Measurements from ENCODE around the gene COG4. TPM values are rescaled to one million over a fixed set of nuclear protein-coding genes. Genes with fewer than 3 reads are reported as not detected.

Gene COG4
- total and polyA plus RNA-seq, 4 experiments from 2014 or later, result 37.0 to 70.4 (median 67.7) TPM

GRCh38 chr16:70522216-70523075, 908 bp downstream of the COG4 start:
- intact Hi-C loops (cut with micrococcal nuclease), result loop anchor here (1.0 to 5.0 kb wide), 5 partner anchors 83 to 270 kb away; partner anchors contain the start of genes DDX19A, EXOSC6 and ST3GAL2
- peak overlapping the region; percentile 86 for H3K27ac ChIP-seq (ENCODE audit: low read depth, low read length)
- H3K4me3 ChIP-seq (ENCODE audit: low read length in 2 of 2), result peak overlapping the region; percentile 90 to 97
- Mint-ChIP-seq H3K27ac (peak overlapping the region; percentile 97 to 100 (median 99)), H3K4me3 (peak overlapping the region; percentile 96 to 99 (median 98)), H3K9me3 (peaks cover 0 to 2% (median 0%) of the 10 kb centered on the region in 8 donors), H3K27me3 (no peaks in the 10 kb centered on the region), H3K4me1 (peaks cover 36 to 72% (median 52%) of the 10 kb centered on the region in 4 donors), H3K36me3 (peaks cover 14 to 55% of the 10 kb centered on the region in 2 donors)
- peaks cover 14% of the 10 kb centered on the region for H3K36me3 ChIP-seq (ENCODE audit: insufficient read depth, low read length)
- ChIA-PET POLR2A (ENCODE audit: partially characterized antibody) (interaction anchor here (0.7 to 4.8 kb wide), 15 partner anchors 8 to 271 kb away, joined by 3 to 58 read pairs (median 6); partner anchors contain the start of genes AARS1, DDX19A, DDX19B and EXOSC6), CTCF (ENCODE audit: partially characterized antibody) (interaction anchor here (0.9 to 5.8 kb wide), 5 partner anchors 11 to 154 kb away, joined by 4 to 30 read pairs (median 5); no protein-coding TSS in a partner anchor)
- peak in 3 of 5 donors; percentile 11 to 30 (median 22) for DNase-seq
- peaks cover 56% of the 10 kb centered on the region for H3K4me1 ChIP-seq (ENCODE audit: insufficient read depth, low read length)
- no peaks in the 10 kb centered on the region for H3K27me3 ChIP-seq (ENCODE audit: insufficient read depth, low read length)
- no peaks in the 10 kb centered on the region for H3K9me3 ChIP-seq (ENCODE audit: control insufficient read depth in 1 of 2, low read length in 2 of 2)

GRCh38 chr16:70520612-70521297, 2.6 kb downstream of the COG4 start:
- H3K9me3 Mint-ChIP-seq, result peaks cover 0 to 2% (median 0%) of the 10 kb centered on the region in 8 donors
- ChIA-PET POLR2A (ENCODE audit: partially characterized antibody) (interaction anchor here (0.6 to 1.1 kb wide), 3 partner anchors 146 to 222 kb away, joined by 3 read pairs; partner anchors contain the start of gene DDX19B), CTCF (ENCODE audit: partially characterized antibody) (interaction anchor here (1.1 to 5.8 kb wide), 3 partner anchors 9 to 12 kb away, joined by 3 to 30 read pairs (median 13); no protein-coding TSS in a partner anchor)
- no peak overlapping the region for H3K4me3 ChIP-seq (ENCODE audit: low read length in 2 of 2)
- H3K9me3 ChIP-seq (ENCODE audit: control insufficient read depth in 1 of 2, low read length in 2 of 2), result no peaks in the 10 kb centered on the region
- peaks cover 11 to 56% of the 10 kb centered on the region in 2 donors for H3K36me3 Mint-ChIP-seq
- peaks cover 22% of the 10 kb centered on the region for H3K36me3 ChIP-seq (ENCODE audit: insufficient read depth, low read length)
- peak overlapping the region; percentile 48 to 81 (median 67) for H3K4me3 Mint-ChIP-seq
- H3K27ac ChIP-seq (ENCODE audit: low read depth, low read length), result peak overlapping the region; percentile 24
- intact Hi-C loops (cut with micrococcal nuclease), result loop anchor here (5.0 kb wide), 2 partner anchors 132 to 268 kb away; partner anchors contain the start of gene EXOSC6
- H3K27me3 Mint-ChIP-seq, result no peaks in the 10 kb centered on the region
- H3K4me1 Mint-ChIP-seq, result peaks cover 25 to 55% (median 39%) of the 10 kb centered on the region in 4 donors
- peaks cover 39% of the 10 kb centered on the region for H3K4me1 ChIP-seq (ENCODE audit: insufficient read depth, low read length)
- peak overlapping the region; percentile 74 to 97 (median 87) for H3K27ac Mint-ChIP-seq
- H3K27me3 ChIP-seq (ENCODE audit: insufficient read depth, low read length), result no peaks in the 10 kb centered on the region
- peak; percentile 36 to 71 (median 43) for DNase-seq

GRCh38 chr16:70512456-70512855, 10.9 kb downstream of the COG4 start:
- Histone ChIP-seq H3K27me3 (ENCODE audit: insufficient read depth, low read length) (no peaks in the 10 kb centered on the region), H3K4me1 (ENCODE audit: insufficient read depth, low read length) (peaks cover 8% of the 10 kb centered on the region), H3K27ac (ENCODE audit: low read depth, low read length) (no peak overlapping the region), H3K4me3 (ENCODE audit: low read length in 2 of 2) (no peak overlapping the region), H3K36me3 (ENCODE audit: insufficient read depth, low read length) (peaks cover 70% of the 10 kb centered on the region), H3K9me3 (ENCODE audit: control insufficient read depth in 1 of 2, low read length in 2 of 2) (no peaks in the 10 kb centered on the region)
- intact Hi-C loops (cut with micrococcal nuclease), result no loop called here
- no peak for DNase-seq
- Mint-ChIP-seq H3K4me1 (peaks cover 6 to 13% (median 9%) of the 10 kb centered on the region in 4 donors), H3K36me3 (peaks cover 44 to 68% of the 10 kb centered on the region in 2 donors), H3K27ac (no peak overlapping the region), H3K4me3 (no peak overlapping the region), H3K27me3 (no peaks in the 10 kb centered on the region), H3K9me3 (no peaks in the 10 kb centered on the region)
- CTCF ChIA-PET (ENCODE audit: partially characterized antibody), result no interaction called here
- POLR2A ChIA-PET (ENCODE audit: partially characterized antibody), result no interaction called here

- peaks cover 39 to 70% of the 10 kb centered on the region in 2 donors for H3K36me3 Mint-ChIP-seq
- ChIA-PET CTCF (ENCODE audit: partially characterized antibody) (no interaction called here), POLR2A (ENCODE audit: partially characterized antibody) (no interaction called here)
- Histone ChIP-seq H3K27me3 (ENCODE audit: insufficient read depth, low read length) (no peaks in the 10 kb centered on the region), H3K27ac (ENCODE audit: low read depth, low read length) (no peak overlapping the region), H3K4me1 (ENCODE audit: insufficient read depth, low read length) (peaks cover 8% of the 10 kb centered on the region), H3K36me3 (ENCODE audit: insufficient read depth, low read length) (peaks cover 70% of the 10 kb centered on the region), H3K4me3 (ENCODE audit: low read length in 2 of 2) (no peak overlapping the region), H3K9me3 (ENCODE audit: control insufficient read depth in 1 of 2, low read length in 2 of 2) (no peaks in the 10 kb centered on the region)
- no peak for DNase-seq
- no peaks in the 10 kb centered on the region for H3K9me3 Mint-ChIP-seq
- no peaks in the 10 kb centered on the region for H3K27me3 Mint-ChIP-seq
- no peak overlapping the region for H3K27ac Mint-ChIP-seq
- intact Hi-C loops (cut with micrococcal nuclease), result no loop called here
- peaks cover 6 to 13% (median 9%) of the 10 kb centered on the region in 4 donors for H3K4me1 Mint-ChIP-seq
- no peak overlapping the region for H3K4me3 Mint-ChIP-seq
These were observed 11.5 kb downstream of the COG4 start for GRCh38 chr16:70511833-70512232.

DNA sequence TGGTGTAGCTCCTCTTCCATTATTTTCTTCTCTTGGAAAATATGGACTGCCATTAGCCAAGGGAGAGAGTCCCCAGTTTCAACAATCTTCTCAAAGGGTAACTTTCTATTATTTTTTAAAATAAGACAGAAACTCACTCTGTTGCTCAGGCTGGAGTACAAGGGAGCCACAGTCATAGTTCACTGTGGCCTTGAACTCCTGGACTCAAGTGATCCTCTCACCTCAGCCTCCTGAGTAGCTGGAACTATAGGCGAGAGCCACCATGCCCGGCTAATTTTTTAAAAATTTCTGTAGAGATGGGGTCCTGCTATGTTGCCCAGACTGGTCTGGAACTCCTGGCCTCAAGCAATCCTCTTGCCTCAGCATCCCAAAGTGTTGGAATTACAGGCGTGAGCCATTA, 13.1 kb downstream of the COG4 start:
- Mint-ChIP-seq H3K27ac (peak overlapping the region in 2 of 7 donors; percentile 50 to 66), H3K27me3 (no peaks in the 10 kb centered on the region), H3K4me3 (no peak overlapping the region), H3K9me3 (no peaks in the 10 kb centered on the region), H3K36me3 (peaks cover 36 to 60% of the 10 kb centered on the region in 2 donors), H3K4me1 (peaks cover 6 to 13% (median 9%) of the 10 kb centered on the region in 4 donors)
- H3K36me3 ChIP-seq (ENCODE audit: insufficient read depth, low read length), result peaks cover 58% of the 10 kb centered on the region
- H3K27ac ChIP-seq (ENCODE audit: low read depth, low read length), result no peak overlapping the region
- DNase-seq, result no peak
- no peak overlapping the region for H3K4me3 ChIP-seq (ENCODE audit: low read length in 2 of 2)
- H3K27me3 ChIP-seq (ENCODE audit: insufficient read depth, low read length), result no peaks in the 10 kb centered on the region
- ChIA-PET POLR2A (ENCODE audit: partially characterized antibody) (interaction anchor here (0.6 kb wide), 1 partner anchor 225 kb away, joined by 4 read pairs; no protein-coding TSS in a partner anchor), CTCF (ENCODE audit: partially characterized antibody) (interaction anchor here (1.4 to 2.2 kb wide), 3 partner anchors 13 to 30 kb away, joined by 3 to 30 read pairs (median 5); partner anchors contain the start of genes COG4 and SF3B3)
- intact Hi-C loops (cut with micrococcal nuclease), result no loop called here
- H3K9me3 ChIP-seq (ENCODE audit: control insufficient read depth in 1 of 2, low read length in 2 of 2), result no peaks in the 10 kb centered on the region
- H3K4me1 ChIP-seq (ENCODE audit: insufficient read depth, low read length), result peaks cover 8% of the 10 kb centered on the region

DNA sequence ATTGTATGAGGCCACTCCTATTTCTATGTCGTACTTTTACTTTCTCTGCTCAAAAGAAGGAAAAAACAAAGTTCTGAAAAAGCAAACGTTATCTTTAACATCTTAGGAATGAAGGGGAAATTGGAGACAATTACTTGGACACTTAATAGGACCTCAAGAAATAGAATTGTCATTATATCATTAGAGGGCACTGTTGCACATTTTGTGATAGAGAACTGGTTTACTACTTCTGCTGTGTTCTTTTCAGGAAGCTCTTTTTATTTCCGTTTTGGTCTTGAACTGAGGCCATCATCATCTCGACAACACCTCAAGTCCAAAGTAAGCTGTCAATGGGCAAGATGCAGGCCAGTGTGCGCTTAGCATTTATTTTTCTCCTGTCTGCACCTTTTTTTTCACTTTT, 14.6 kb downstream of the COG4 start:
- Mint-ChIP-seq H3K36me3 (peaks cover 32 to 54% of the 10 kb centered on the region in 2 donors), H3K27me3 (no peaks in the 10 kb centered on the region), H3K27ac (peak overlapping the region in 6 of 7 donors; percentile 20 to 73 (median 70)), H3K4me1 (peaks cover 6 to 13% (median 9%) of the 10 kb centered on the region in 4 donors), H3K4me3 (peak overlapping the region in 2 of 8 donors; percentile 36 to 44), H3K9me3 (no peaks in the 10 kb centered on the region)
- Histone ChIP-seq H3K4me3 (ENCODE audit: low read length in 2 of 2) (no peak overlapping the region), H3K27ac (ENCODE audit: low read depth, low read length) (peak overlapping the region; percentile 7), H3K36me3 (ENCODE audit: insufficient read depth, low read length) (peaks cover 53% of the 10 kb centered on the region), H3K9me3 (ENCODE audit: control insufficient read depth in 1 of 2, low read length in 2 of 2) (no peaks in the 10 kb centered on the region), H3K4me1 (ENCODE audit: insufficient read depth, low read length) (peaks cover 8% of the 10 kb centered on the region), H3K27me3 (ENCODE audit: insufficient read depth, low read length) (no peaks in the 10 kb centered on the region)
- ChIA-PET CTCF (ENCODE audit: partially characterized antibody) (interaction anchor here (0.8 to 2.2 kb wide), 17 partner anchors 10 to 263 kb away, joined by 3 to 30 read pairs (median 4); partner anchors contain the start of genes COG4, FCSK, SF3B3 and ST3GAL2), POLR2A (ENCODE audit: partially characterized antibody) (interaction anchor here (1.0 to 1.6 kb wide), 3 partner anchors 11 to 25 kb away, joined by 3 to 16 read pairs (median 3); partner anchors contain the start of genes COG4 and SF3B3)
- intact Hi-C loops (cut with micrococcal nuclease), result no loop called here
- DNase-seq, result peak in 4 of 5 donors; percentile 24 to 33 (median 27)

Data from CD4-positive, alpha-beta memory T cell (primary cell).